NCI-H1436 (cell line): Measurements from ENCODE around the gene FAM163B.

Source experiments
- DNase-seq: peaks from one replicate; lab custom pipeline; 2025; lab: John Stamatoyannopoulos, UW

FAM163B gene

DNA sequence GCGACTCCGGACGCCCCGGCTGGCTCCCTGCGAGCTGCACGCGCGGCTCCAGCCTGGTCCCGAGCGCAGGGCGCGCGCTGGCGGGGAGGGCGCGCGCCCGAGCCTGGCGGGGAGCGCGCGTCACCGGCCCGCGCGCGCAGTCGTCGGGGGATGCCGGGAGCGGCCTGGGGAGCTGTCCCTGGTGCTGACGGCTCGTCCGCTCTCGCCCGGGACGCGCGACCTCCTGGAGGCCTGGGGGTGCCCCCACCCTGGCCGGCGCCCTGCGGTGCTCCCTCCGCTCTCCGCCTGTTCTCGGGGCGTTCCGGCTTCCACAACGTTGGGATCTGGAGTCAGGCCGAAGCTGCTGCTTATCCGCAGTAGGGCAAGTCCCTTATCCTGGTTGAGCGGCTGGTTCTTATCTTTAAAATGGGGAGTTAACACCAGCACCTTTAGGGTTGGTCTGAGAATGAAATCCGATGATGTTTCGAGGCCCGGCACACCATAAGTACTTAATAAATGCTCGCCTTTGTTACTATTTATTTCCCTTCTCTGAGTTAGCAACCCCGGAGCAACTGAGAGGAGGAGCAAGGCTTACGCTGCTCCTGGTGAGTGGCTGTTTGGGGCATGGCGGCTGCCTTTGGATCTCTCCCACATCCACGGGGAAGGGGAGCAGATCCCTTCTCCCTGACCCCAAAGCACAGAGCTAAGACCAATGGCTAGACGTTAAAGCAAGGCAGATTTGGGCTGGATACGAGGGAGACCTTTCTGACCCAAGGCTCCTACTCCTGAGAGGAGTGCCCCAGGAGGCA lies at the start of gene FAM163B:
Gene FAM163B, minus strand, starts transcription at position 79 of the 788 bp plus-strand sequence. CDS start 29,166 bp downstream, outside the sequence.
- peak; percentile 35 for DNase-seq

DNA sequence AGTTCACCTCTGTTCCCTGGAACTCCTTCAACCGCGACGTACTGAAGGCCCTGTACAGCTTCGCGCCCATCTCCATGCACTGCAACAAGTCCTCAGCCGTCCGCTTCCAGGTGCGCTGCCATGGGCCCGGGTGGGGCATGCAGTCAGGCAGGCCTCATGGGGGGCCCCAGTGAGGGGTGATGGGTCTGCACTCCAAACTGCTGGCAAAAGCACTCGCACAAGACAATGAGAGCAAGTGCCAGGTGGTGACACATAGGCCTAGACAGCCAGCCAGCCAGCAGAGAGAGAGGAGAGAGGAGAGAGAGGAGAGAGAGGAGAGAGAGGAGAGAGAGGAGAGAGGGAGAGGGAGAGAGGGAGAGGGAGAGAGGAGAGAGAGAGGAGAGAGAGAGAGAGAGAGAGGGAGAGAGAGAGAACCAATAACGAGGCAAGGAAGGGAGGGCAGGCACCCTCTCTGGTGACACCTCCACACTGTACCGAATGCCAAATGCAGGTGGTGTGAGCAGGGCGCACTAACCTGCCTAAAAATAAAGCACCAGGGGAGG lies 48.0 kb upstream of the FAM163B start:
- peak; percentile 33 for DNase-seq

DNA sequence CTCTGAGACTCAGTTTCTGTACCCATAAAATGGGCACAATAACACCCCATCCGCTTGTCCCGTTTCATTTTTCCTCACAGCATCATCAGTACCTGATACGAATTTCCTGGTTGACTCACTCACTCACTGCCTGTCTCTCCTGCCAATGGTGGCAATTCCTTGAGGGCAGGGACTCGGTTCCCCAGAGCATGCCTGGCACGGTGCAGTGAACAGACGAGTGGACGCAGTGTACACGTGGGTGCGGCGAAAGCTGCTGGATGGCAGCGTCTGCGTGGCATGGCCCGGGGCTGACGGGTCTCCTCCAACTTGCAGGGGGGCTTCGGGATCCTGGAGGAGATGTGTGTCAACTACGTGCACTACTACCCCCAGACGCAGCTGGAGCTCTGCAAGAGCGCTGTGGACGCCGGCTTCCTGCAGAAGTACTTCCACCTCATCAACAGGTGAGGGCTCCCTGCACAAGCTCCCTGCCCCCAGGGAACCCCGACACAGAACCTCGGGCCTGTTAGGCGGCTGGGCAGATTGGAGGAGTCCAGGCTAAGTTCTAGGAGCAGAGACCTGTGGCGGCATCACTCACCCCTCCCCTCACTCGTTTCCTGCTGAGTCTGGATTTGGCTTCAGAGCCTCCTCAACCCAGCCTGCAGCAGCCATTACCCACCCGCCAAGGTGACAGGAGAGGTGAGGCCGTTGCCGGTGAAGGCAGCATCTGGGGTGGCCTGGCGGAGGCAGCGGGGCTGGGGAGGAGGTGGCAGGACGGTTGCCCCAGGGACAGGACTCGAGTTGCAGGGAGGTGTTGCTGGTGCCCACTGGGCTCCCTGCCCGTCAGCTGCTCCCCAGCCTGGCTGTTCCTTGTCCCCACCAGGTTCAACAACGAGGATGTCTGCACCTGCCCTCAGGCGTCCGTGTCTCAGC lies 47.3 kb upstream of the FAM163B start:
- DNase-seq, result peak; percentile 36

DNA sequence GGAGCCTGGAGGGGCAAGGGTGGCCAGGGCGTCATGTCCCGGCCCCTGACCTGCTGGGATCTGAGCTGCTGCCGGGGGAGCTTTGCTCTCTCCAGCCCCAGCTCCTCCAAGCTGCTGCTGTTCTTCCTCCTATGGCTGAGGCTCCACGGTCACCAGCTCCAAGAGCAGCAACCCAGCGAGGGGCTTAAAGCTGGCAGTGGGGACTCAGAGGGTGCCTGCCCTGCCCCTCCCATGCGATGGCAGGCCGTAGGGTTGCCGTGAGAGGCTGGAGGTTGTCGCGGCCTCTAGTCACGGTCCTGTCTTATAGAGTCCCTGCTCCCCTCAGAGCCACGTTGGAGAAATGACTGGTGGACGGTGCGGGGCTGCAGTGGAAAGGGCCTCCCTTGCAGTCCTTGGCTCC lies 46.5 kb upstream of the FAM163B start:
- no peak for DNase-seq

DNA sequence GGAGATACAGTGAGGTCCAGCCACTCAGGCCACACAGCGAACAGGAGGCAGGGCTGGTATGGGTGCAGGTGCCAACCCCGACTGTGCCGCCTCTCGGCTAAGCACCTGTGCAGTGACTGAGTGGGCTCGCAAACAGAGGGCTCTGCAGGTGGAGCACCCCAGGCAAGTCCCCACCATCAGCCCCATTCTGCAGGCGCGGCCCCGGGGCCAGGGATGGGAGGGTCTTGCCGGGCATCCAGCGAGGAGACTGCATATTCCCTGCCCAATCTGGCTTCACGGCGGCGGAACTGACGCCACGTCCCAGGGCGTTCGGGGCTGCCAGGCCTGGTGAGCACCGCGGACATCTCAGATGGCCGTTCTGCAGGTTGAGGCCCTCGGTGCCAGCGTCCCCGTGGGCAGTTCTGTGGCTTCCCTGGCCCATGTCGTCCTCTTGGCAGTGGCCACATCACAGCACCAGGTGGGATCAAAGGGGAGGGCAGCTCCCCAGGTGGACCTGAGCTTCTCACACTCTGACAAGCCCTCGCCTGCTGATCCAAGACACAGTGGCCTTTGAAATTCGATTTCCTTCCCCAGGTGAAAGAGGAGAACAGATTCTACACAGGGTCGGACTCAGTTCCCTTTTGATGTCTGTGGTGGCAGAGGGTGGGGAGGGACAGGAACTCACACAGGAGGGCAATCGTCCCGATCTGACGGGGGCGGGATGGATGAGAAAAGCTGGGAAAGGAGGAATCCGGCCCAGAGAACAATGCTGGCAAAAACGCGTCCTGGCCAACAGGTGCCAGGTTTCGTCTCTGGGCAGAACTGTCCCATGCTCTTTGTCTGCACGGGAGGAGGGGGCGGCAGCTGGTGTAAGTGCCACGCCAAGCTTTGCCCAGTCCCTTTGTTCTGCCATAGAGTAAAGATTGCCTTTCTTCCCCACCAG lies 45.8 kb upstream of the FAM163B start:
- no peak for DNase-seq

DNA sequence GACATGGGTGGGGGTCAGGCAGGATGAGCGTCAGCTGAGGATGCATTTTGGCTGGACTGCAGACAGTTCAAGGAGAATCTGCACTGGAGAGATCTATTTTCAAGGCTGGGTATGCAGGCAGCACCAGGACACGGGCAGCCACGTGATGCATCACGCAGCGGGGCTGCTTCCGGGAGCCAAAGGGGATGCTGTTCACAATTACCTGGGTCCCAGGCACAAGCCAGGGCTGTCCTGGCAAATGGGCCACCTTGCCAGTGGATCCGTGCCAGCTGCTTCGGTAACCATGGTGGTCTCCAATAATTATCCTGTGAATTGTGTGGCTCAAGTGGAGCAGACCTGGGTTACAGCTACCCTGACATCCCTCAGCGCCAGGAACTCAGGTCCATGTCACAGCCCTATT lies 44.4 kb upstream of the FAM163B start:
- no peak for DNase-seq

DNA sequence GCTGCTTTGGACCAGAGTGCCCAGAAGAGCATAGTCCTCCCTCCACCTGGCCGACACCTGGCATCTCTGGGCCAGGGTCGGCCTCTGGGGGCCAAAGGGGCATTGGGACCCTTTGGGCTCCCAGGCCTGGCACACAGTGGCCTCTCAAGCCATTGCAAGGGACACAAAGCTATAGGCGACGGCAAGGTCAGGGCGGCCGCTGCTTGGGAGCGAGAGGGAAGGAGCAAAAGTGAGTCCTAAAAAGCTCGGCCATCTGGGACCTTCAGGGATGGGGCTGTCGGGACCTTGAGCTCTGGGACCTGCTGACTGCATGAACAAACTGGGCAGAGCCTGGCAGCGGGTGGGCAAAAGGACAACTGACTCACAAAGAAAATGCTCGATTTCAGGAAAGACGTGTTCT lies 40.8 kb upstream of the FAM163B start:
- no peak for DNase-seq

DNA sequence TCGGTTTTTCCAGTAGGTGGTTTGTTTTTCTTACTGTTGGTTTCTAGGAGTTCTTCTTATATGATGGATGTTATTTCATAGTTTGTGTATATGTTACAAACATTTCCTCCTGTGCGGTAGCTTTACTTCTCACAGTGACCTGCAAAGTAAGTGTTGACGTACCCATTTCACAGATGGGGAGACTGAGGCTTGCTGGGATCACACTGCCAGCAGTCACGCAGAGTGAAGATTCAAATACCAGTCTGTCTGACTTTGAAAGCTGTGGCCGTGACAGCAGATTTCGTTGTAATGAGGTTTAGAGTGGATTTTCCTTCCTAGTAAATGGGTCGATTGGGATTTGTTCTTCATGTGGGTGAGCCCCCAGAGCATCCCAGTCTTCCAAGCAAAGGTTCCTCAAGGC lies 40.0 kb upstream of the FAM163B start:
- DNase-seq, result no peak

DNA sequence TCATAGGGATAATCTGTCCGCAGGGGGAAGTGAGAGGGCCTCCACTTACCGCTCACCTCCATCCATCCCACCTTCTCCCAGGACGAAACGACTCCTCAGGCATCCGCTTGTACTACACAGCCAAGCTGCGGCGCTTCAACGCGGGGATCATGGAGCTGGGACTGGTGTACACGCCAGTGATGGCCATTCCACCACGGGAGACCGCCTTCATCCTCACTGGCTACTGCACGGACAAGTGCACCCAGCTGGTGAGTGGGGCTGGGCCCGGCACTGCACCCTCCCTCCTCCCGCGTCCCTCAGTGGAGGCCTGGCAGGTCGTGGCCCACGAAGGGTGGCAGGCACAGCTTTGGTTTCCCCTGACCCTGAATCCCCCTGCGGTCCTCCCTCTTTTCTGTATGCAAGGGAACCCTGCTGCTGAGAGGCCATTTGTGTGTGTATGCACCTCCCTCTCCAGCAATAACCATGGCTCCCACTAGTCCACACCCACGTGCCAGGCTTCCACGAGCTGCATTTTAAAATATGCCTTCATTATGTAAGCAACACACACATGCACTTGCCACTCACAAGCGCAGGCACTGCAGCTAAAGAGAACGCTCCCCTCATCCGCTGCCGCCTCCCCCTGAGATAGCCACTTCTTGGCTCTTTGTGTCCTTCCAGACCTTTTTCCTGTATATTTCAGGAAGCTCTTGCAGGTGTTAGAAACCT lies 38.7 kb upstream of the FAM163B start:
- no peak for DNase-seq

DNA sequence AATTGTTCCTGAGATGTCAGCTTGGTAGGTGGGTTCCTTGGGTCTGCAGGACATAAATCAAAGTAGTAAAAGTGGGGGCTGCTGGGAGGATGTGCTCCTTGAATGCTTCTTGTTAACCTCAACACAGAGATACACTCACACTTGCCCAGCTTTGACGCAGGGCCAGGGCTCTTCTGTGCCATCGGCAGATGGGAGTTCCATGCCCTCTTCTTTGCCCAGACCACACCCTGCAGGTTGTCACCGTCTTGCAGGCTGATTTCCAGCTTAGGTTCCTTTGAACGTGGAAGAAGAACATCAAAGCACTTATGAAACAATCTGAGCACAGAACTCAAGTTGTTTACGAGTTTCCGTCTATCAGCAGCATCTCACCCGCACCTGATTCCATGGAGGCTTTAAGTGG lies 38.0 kb upstream of the FAM163B start:
- no peak for DNase-seq

DNA sequence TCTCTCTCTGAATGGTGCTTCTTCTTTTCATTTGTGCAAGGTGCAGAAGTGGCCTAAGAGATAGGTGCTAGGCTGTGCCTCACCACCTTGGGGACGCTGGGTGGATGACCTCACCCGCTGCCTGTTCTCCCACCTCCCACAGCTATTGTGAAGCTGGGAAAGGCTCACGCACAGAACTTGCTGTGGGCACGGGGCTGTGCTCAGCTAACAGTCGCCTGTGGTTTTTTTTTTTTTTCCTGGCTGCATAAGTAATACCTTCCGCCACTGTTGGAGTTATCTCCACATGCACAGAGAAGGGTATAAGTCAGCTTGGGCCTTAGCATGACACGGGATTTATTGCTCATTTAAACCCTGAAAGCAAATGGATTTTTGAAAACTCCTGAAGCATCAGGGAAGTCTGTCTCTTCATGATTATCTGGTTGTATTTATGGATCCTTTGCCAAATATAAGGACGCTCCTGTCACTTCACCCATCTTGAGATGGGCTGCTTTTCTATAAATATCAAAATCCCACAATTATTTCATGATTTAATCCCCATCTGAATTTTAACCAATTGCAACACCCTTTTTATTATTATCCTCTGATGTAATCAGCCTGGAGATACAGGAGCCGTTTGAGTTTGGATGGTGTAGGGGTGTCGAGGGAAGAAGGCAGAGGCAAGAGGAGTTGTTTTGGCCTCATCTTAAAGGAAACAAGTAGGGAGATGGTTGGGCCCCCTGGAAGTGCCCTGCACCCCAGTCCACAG lies 36.0 kb upstream of the FAM163B start:
- no peak for DNase-seq

DNA sequence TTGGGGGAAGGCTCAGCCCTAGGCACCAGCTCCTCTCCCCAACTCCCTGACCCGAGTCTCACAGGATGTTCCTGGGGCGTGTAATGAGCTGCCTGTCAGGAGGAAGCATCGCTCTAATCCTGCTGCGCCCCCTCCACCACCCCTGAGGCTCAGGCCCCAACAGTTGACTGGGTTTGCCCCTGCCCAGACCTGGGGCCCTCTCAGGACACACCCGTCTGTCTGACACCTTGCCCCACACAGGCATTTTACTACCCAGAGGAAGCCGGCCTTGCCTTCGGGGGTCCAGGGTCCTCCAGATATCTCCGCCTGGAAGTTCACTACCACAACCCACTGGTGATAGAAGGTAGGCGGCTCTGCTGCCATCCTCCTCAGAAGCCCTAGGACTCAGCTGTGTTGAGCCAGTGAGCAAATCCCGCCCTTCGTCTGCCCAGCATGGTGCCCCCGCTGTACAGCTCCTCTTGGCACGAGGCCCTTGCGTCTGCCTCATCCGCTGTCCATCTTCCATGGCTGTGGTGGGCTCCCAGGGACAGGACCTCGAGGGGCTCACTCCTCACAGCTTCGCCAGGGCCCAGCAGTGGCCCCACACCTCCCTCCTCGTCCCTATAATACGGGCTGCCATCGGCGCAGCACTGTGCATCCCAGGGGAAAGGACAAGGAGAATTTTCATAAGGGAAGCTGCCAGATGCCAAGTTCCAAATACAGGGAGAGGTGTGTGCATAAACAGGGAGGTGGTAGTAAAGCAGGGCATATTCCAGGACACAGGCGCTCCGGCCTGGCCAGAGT lies 35.0 kb upstream of the FAM163B start:
- DNase-seq, result no peak

DNA sequence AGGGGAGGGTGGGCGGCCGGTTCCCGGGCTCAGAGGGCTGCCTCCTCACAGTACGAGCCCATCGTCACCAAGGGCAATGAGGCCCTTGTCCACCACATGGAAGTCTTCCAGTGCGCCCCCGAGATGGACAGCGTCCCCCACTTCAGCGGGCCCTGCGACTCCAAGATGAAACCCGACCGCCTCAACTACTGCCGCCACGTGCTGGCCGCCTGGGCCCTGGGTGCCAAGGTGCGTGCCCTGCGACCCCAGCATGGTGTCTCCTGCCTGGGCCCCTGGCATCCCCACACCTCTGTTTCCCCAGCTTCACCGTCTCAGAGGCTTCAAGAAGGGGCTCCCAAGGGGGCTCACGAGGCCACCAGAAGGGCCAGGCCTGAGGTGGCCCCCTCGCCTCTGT lies 34.2 kb upstream of the FAM163B start:
- no peak for DNase-seq

DNA sequence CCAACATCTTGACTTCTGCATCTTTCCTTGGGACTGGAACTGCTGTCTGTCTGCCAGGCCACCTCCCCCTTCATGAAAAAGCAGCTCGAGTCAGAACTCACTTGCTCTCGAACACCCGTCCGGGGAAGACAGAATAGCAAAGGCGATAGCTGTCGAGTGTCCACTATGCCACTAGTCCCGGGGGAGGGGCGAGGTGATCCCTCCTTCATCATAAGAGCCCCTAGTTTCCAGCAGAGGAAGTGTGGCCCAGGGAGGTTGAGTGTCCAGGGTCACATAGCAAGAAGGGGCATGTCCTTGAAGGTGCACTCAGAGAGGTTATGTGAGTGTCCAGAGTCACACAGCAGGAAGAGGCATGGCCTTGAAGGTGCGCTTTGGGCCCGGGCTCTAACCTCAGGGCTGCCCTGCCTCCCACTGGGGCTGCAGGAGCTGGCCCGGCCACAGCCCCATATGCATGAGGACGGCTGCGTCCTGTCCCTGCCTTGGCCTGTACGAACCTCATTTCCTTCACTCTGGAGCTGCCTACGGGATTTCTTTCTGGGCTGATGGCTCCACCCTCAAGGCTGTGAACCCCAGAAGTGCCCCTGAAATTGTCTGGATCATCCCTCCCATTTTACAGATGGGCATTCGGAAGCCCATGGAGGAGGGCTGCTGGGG lies 33.6 kb upstream of the FAM163B start:
- no peak for DNase-seq

DNA sequence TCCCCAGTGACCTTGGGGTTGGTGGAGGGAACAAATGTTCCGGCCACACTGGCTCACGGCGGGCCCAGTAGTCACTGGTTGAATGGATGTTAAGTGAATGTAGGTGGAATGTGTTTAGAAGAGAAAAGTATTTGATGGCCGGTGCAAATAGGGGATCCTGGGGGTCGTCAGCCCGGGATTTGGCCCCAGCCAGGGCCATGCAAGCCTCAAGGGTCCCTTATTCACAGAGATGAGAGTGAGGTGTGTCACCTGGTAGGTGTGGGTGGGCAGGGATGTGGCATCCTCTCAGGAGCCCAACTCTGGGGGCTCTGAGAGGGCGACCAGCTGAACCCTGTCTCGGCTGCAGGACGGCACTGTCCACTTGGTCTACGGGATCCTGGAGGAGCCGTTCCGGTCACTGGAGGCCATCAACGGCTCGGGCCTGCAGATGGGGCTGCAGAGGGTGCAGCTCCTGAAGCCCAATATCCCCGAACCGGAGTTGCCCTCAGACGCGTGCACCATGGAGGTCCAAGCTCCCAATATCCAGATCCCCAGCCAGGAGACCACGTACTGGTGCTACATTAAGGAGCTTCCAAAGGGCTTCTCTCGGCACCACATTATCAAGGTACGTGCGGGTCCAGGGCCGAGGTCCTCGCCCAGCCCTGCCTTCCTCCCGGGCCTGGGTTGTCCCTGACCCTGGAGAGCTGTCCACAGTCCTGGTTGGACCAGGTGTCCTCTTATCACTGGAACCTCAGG lies 32.8 kb upstream of the FAM163B start:
- no peak for DNase-seq

DNA sequence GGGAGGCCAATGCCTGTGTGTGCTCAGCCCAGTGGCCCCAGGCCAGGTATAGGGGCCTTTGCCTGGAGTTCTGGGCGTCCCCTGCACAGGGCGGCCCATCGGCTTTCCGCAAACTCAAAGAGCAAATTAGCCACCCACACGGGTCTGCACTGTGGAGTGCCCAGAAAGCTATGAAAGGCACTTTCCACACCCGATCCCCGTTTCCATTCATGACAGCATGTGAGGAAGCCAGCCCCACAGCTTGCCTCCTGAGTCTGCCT lies 32.1 kb upstream of the FAM163B start:
- DNase-seq, result no peak

DNA sequence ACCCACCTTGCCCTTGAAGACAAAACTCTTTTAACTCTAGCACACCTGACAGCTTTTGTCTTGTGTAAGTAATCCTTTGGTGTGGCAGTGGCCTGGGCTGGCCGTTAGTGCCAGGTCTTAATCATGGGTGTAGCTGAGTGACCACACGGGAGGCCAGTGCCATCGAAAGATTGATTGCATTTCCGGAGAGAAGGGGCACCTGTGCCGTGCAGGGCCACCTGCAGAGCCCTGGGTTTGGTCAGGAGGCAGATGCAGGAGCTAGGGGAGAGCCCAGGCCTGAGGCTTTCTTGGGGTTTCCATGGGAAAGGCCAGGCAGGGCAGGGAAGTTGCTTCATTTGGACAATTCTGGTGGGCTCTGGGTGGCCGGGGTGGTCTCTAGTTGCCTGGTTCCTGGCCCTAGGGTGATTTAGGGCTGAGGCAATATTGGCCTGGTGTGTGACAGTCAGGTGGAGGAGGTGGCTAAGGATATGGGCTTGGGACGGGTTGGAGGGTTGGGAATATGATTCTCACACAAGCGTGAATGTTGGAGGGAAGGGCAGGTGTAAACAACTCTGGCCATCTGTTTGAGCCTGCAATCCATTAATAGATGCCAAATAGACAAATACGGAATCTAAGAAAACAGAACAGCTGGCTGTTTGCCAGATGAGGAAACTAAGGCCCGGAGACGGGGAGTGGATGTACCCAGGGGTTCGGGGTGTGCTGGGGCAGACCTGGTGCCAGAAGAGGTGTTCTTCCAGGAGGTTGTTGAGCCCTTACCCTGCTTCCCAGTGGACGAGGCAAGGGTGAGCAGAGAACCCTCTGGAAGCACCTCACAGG lies 31.6 kb upstream of the FAM163B start:
- DNase-seq, result no peak

DNA sequence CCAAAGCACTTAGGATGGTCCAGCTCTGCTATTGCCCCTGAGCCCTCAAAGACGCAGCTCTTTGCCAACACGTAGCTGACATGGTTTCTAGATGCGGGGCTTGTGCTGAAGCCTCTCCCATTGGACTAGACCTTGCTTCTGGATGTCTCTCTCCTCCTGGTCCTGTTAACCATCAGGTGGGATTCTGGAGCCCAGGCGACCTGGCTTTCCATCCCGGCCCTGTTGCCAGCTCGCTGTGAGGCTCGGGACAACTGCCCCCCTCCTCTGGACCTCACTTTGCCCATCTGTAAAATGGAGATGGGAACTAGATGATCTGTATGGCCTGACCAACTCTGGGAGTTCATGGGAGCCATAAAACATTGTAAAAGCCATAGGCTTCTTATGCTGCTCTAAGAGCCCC lies 31.0 kb upstream of the FAM163B start:
- no peak for DNase-seq
